Dendritic cell treated with granulocyte-macrophage colony-stimulating factor and Interleukin-4, amounts not matched to agents 40 ng/mL and 50 ng/mL, for 4 days (primary cell): ENCODE data around the gene AUP1.

ENCODE experiments used
- H3K27ac Mint-ChIP-seq: one replicate; pipeline ENCODE4 v1.8.0; 2022; ENCODE audit warnings: mild to moderate bottlenecking, mixed read lengths
- H3K27me3 Mint-ChIP-seq: one replicate; pipeline ENCODE4 v1.8.0; 2022; ENCODE audit warnings: mild to moderate bottlenecking, mixed read lengths
- H3K36me3 Mint-ChIP-seq: one replicate; pipeline ENCODE4 v1.8.0; 2022; ENCODE audit warnings: low read depth, mixed read lengths
- H3K4me1 Mint-ChIP-seq: one replicate; pipeline ENCODE4 v1.8.0; 2022; ENCODE audit warnings: low read depth, mixed read lengths
- H3K4me3 Mint-ChIP-seq: one replicate; pipeline ENCODE4 v1.8.0; 2022; ENCODE audit warnings: mild to moderate bottlenecking, moderate library complexity, mixed read lengths
- H3K9me3 Mint-ChIP-seq: one replicate; pipeline ENCODE4 v1.8.0; 2022; ENCODE audit warnings: mixed read lengths
- intact Hi-C: fragments of 100-400 bp; cut with micrococcal nuclease; formaldehyde crosslinking; loops from one replicate; pipeline ENCODE4 v1.15.0; 2022

AUP1 gene

GRCh38 chr2:74552914-74553811 lies 23.7 kb upstream of the AUP1 start:
- no peaks in the 10 kb centered on the region for H3K9me3 Mint-ChIP-seq
- H3K4me3 Mint-ChIP-seq, result peak overlapping the region; percentile 97
- no peaks in the 10 kb centered on the region for H3K27me3 Mint-ChIP-seq
- intact Hi-C loops, result no loop called here
- peaks cover 69% of the 10 kb centered on the region for H3K4me1 Mint-ChIP-seq
- peaks cover 76% of the 10 kb centered on the region for H3K36me3 Mint-ChIP-seq
- H3K27ac Mint-ChIP-seq, result peak overlapping the region; percentile 95

- intact Hi-C loops, result no loop called here
- Mint-ChIP-seq H3K27ac (peak overlapping the region; percentile 95), H3K9me3 (no peaks in the 10 kb centered on the region), H3K27me3 (no peaks in the 10 kb centered on the region), H3K4me3 (no peak overlapping the region), H3K4me1 (peaks cover 67% of the 10 kb centered on the region), H3K36me3 (peaks cover 67% of the 10 kb centered on the region)
These were observed 22.7 kb upstream of the AUP1 start for GRCh38 chr2:74551942-74552913.

DNA sequence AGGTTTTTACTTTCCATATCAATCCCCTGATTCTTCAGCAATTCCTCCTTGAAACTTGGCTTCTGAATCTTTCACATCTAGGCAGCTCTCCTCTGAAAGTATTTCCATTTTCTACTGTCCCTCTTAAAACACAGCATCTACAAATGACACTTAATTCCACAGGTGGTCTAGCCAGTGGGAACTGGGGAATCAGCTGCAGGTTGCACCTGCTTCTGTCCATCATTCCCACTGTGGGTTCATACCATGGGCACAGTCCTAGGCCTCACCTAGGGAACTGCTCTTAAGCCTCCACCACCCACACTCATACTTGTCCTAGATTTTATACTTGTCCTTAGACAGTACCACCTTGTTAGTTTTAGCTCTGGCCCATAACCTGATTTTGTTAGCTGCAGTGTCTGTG lies 22.0 kb upstream of the AUP1 start:
- peaks cover 60% of the 10 kb centered on the region for H3K4me1 Mint-ChIP-seq
- H3K4me3 Mint-ChIP-seq, result no peak overlapping the region
- H3K36me3 Mint-ChIP-seq, result peaks cover 60% of the 10 kb centered on the region
- intact Hi-C loops, result no loop called here
- no peaks in the 10 kb centered on the region for H3K27me3 Mint-ChIP-seq
- H3K27ac Mint-ChIP-seq, result peak overlapping the region; percentile 16
- H3K9me3 Mint-ChIP-seq, result no peaks in the 10 kb centered on the region

- peaks cover 52% of the 10 kb centered on the region for H3K4me1 Mint-ChIP-seq
- H3K27me3 Mint-ChIP-seq, result no peaks in the 10 kb centered on the region
- H3K27ac Mint-ChIP-seq, result no peak overlapping the region
- intact Hi-C loops, result no loop called here
- peaks cover 47% of the 10 kb centered on the region for H3K36me3 Mint-ChIP-seq
- peak overlapping the region; percentile 84 for H3K4me3 Mint-ChIP-seq
- H3K9me3 Mint-ChIP-seq, result no peaks in the 10 kb centered on the region
These were observed 20.7 kb upstream of the AUP1 start for GRCh38 chr2:74550231-74550630.

DNA sequence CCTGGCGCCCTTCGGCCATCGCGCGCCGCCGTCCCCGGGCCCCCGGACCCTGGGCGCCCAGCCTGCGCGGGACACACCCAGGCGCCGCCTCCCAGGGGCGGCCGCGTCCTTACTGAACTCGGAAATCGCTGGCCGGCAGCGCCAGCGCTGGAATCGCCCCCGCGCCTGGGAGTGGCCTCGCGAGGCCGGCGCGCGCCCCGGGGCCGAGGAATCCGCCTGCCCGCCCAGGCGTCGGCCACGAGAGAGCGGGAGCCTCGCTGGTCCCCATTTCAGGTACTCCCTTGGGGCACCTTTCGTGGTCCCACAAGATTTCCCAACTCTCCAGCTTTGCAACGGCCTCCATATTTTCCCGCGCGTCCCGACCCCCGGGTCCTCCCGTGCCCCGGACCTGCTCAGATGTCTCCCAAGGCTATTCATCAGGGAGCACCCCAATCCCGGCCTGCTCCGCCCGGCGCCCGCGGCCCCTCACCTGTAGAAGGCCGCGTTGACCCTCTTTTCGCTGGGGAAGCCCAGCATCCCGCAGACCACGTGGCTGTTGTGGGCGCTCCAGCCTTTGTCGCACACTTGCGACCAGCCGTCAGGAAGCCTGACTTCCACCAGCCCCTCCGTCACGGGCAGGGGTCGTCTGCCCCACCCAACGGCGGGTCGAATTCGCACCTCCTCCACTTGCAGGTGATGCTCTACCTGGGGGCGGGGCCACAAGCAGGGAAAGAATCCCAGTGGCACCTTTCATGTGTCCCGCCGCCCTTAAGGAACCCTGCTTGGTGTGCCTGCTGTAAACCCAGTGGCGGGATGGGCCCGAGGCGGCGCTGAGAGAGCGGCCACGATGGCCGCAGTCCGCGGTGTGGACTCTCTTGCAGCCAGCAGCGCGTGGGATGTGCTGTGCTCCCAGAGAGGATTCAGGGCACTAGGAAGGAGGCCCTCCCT lies 19.7 kb upstream of the AUP1 start:
- H3K27ac Mint-ChIP-seq, result peak overlapping the region; percentile 79

DNA sequence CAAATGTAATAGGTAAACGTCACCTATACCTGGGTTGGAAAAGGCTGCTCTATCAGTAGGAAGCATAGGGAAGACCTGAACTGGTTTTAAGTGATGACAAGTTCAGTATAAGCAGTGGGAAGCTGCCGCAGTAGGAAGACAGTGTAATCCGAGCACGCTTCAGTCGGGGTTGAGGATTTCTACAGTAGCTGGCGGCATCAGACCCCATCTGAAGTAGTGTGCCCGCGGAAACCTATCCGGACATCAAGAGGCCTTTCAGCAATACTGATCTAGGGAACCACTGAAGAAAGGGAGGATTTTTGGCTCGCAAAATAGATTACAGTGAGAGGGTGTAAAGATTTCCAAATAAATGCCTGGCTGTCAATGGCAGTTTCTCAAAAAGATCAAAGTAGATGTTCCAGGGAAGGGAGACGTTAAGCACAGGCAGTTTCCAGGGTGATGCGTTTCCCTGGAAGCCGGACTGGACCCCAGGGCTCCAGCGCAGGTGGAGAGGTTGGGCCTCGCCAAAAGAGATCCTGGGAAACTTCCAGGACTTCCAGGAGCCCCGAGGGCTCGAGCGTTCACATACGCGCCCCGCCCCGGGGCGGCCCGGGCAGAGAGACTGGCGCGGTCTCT lies 18.9 kb upstream of the AUP1 start:
- H3K9me3 Mint-ChIP-seq, result no peaks in the 10 kb centered on the region
- intact Hi-C loops, result loop anchor here (2.0 kb wide), 1 partner anchor 38 kb away; no protein-coding TSS in a partner anchor
- H3K27ac Mint-ChIP-seq, result peak overlapping the region; percentile 79
- H3K27me3 Mint-ChIP-seq, result no peaks in the 10 kb centered on the region
- peak overlapping the region; percentile 84 for H3K4me3 Mint-ChIP-seq
- H3K36me3 Mint-ChIP-seq, result peaks cover 38% of the 10 kb centered on the region
- H3K4me1 Mint-ChIP-seq, result peaks cover 47% of the 10 kb centered on the region

More for the DNA sequence above, 19.7 kb upstream of the AUP1 start:
- H3K4me1 Mint-ChIP-seq, result peaks cover 52% of the 10 kb centered on the region
- H3K4me3 Mint-ChIP-seq, result peak overlapping the region; percentile 84
- intact Hi-C loops, result loop anchor here (2.0 kb wide), 1 partner anchor 38 kb away; no protein-coding TSS in a partner anchor
- H3K9me3 Mint-ChIP-seq, result no peaks in the 10 kb centered on the region
- no peaks in the 10 kb centered on the region for H3K27me3 Mint-ChIP-seq
- peaks cover 38% of the 10 kb centered on the region for H3K36me3 Mint-ChIP-seq

- Mint-ChIP-seq H3K27me3 (no peaks in the 10 kb centered on the region), H3K4me1 (peaks cover 26% of the 10 kb centered on the region), H3K36me3 (peaks cover 31% of the 10 kb centered on the region), H3K4me3 (no peak overlapping the region), H3K27ac (no peak overlapping the region), H3K9me3 (no peaks in the 10 kb centered on the region)
- intact Hi-C loops, result no loop called here
These were observed 16.5 kb upstream of the AUP1 start for GRCh38 chr2:74546004-74546403.

- H3K36me3 Mint-ChIP-seq, result peaks cover 17% of the 10 kb centered on the region
- intact Hi-C loops, result no loop called here
- no peaks in the 10 kb centered on the region for H3K9me3 Mint-ChIP-seq
- H3K4me3 Mint-ChIP-seq, result no peak overlapping the region
- H3K27ac Mint-ChIP-seq, result no peak overlapping the region
- H3K4me1 Mint-ChIP-seq, result peaks cover 13% of the 10 kb centered on the region
- H3K27me3 Mint-ChIP-seq, result no peaks in the 10 kb centered on the region
These were observed 15.1 kb upstream of the AUP1 start for GRCh38 chr2:74544634-74545033.

GRCh38 chr2:74542978-74543377 lies 13.5 kb upstream of the AUP1 start:
- H3K27ac Mint-ChIP-seq, result no peak overlapping the region
- H3K9me3 Mint-ChIP-seq, result no peaks in the 10 kb centered on the region
- H3K4me1 Mint-ChIP-seq, result peaks cover 9% of the 10 kb centered on the region
- peaks cover 2% of the 10 kb centered on the region for H3K27me3 Mint-ChIP-seq
- intact Hi-C loops, result no loop called here
- H3K36me3 Mint-ChIP-seq, result peaks cover 11% of the 10 kb centered on the region
- no peak overlapping the region for H3K4me3 Mint-ChIP-seq

- Mint-ChIP-seq H3K36me3 (peaks cover 18% of the 10 kb centered on the region), H3K27me3 (peaks cover 2% of the 10 kb centered on the region), H3K9me3 (no peaks in the 10 kb centered on the region), H3K27ac (no peak overlapping the region), H3K4me3 (no peak overlapping the region), H3K4me1 (peaks cover 9% of the 10 kb centered on the region)
- intact Hi-C loops, result no loop called here
These were observed 10.8 kb upstream of the AUP1 start for GRCh38 chr2:74540291-74540690.

DNA sequence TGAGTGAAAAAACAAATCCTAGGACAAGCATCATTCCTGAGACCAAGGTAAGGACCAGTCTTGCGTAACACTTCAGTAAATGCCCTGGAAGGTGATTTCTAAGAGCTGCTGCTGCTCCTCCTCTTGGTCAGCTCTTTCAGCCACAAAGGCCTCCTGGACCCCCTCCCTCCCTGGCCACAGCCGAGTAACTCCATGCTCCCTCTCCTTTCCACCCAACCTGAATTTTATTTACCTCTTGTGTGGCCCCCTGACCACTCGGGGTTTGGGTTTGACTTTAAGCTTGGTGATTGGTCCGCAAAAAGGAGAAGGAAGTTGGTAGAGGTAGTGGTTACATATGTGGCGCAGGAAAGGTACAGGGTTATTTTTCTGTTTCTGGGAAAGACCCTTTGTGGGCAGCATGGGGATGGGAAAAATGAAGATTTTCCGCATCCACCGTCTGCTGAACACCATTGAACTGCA lies 9.4 kb upstream of the AUP1 start:
- no peak overlapping the region for H3K27ac Mint-ChIP-seq
- peaks cover 29% of the 10 kb centered on the region for H3K36me3 Mint-ChIP-seq
- peaks cover 2% of the 10 kb centered on the region for H3K27me3 Mint-ChIP-seq
- intact Hi-C loops, result no loop called here
- H3K9me3 Mint-ChIP-seq, result no peaks in the 10 kb centered on the region
- H3K4me1 Mint-ChIP-seq, result peaks cover 9% of the 10 kb centered on the region
- H3K4me3 Mint-ChIP-seq, result no peak overlapping the region

- Mint-ChIP-seq H3K4me1 (peaks cover 11% of the 10 kb centered on the region), H3K27me3 (peaks cover 2% of the 10 kb centered on the region), H3K27ac (no peak overlapping the region), H3K36me3 (peaks cover 40% of the 10 kb centered on the region), H3K4me3 (no peak overlapping the region), H3K9me3 (no peaks in the 10 kb centered on the region)
- intact Hi-C loops, result no loop called here
These were observed 7.6 kb upstream of the AUP1 start for GRCh38 chr2:74537140-74537539.
